Upper lobe of left lung (tissue), 6 donors: Measurements from ENCODE around the gene CHRNA9. TPM values are rescaled to one million over a fixed set of nuclear protein-coding genes. Genes with fewer than 3 reads are reported as not detected.

ENCODE experiments used
- ATAC-seq, 2 donors: fragments of 200-7000 bp; cut with Tn5 transposase; one replicate each; pipeline ENCODE4 v1.9.1; 2022; ENCODE audit warnings: mild to moderate bottlenecking in 2 of 2, moderate library complexity in 2 of 2; ENCODE audit not compliant: low FRiP score in 2 of 2
- DNase-seq, 2 donors: peaks; one replicate each; pipeline ENCODE4 v3.0.0-alpha.2; 2019 to 2020
- H3K27ac ChIP-seq, 4 donors: fragments of 200-600 bp; sonication (generic); one replicate each; pipeline ENCODE4 v1.5.1; 2016 to 2019
- H3K27me3 ChIP-seq, 4 donors: fragments of 200-600 bp; sonication (generic); one replicate each; pipeline ENCODE4 v1.5.1; 2017 to 2019
- H3K36me3 ChIP-seq, 4 donors: fragments of 200-600 bp; sonication (generic); one replicate each; pipeline ENCODE4 v1.5.1; 2016 to 2019
- H3K4me1 ChIP-seq, 4 donors: fragments of 200-600 bp; sonication (generic); one replicate each; pipeline ENCODE4 v1.5.1; 2018 to 2019
- H3K4me3 ChIP-seq, 4 donors: fragments of 200-600 bp; sonication (generic); one replicate each; pipeline ENCODE4 v1.5.1; 2017 to 2019; ENCODE audit warnings: mild to moderate bottlenecking in 2 of 4, moderate library complexity in 1 of 4
- H3K9me3 ChIP-seq, 4 donors: fragments of 200-600 bp; sonication (generic); one replicate each; pipeline ENCODE4 v1.5.1; 2018 to 2019
- CTCF ChIP-seq, 6 experiments: fragments of 450-650 bp in 4 of 6; fragments of 200-600 bp in 2 of 6; sonication (generic) in 2 of 6; IDR thresholded peaks; one replicate each; pipeline ENCODE4 v1.5.1; 2016 to 2019; ENCODE audit warnings: antibody characterized with exemption in 6 of 6
- EP300 ChIP-seq, 4 donors: sonication (generic); formaldehyde crosslinking; IDR thresholded peaks; one replicate each; pipeline ENCODE4 v1.5.1; 2017; ENCODE audit warnings: antibody characterized with exemption in 4 of 4, control low read depth in 2 of 4
- POLR2A ChIP-seq, 4 donors: fragments of 450-650 bp; IDR thresholded peaks; one replicate each; pipeline ENCODE4 v1.5.1; 2016 to 2017; ENCODE audit warnings: antibody characterized with exemption in 4 of 4, mild to moderate bottlenecking in 2 of 4
- POLR2AphosphoS5 ChIP-seq, 2 donors: sonication (generic); formaldehyde crosslinking; IDR thresholded peaks; one replicate each; pipeline ENCODE4 v1.5.1; 2017; ENCODE audit warnings: antibody characterized with exemption in 2 of 2
- WGBS, 2 donors: methylation state at CpG; one replicate each; pipeline ENCODE4 v1.1.5; 2017 to 2018; 5-methylcytosine and 5-hydroxymethylcytosine counted together
- total RNA-seq, 6 donors: library from RNA; depleted of rRNA in 4 of 6; stranded (reverse); fragments of >200 nt in 4 of 6; gene quantifications; one replicate each; pipeline versions ENCODE4 v1.1.0 to v1.2.1, GENCODE V29; 2016 to 2021
- donor health status: DM: no; HTN: no; CAD: no; lungs with moderate emphysema.
- donor health status: DM: no; HTN: yes; CAD: no; lungs with severe emphysema.

Gene CHRNA9
- total RNA-seq, 6 donors from 2014 or later, result 0.49 TPM; not detected in 5

GRCh38 chr4:40355131-40355530 is 20.0 kb downstream of the CHRNA9 start:
- no peak overlapping the region for H3K4me3 ChIP-seq
- no peaks in the 10 kb centered on the region for H3K36me3 ChIP-seq
- DNase-seq, result no peak
- no peaks in the 10 kb centered on the region for H3K27me3 ChIP-seq
- TF ChIP-seq POLR2A (IDR thresholded peaks at IDR 0.05) (no peak), CTCF (IDR thresholded peaks at IDR 0.05) (no peak), EP300 (IDR thresholded peaks at IDR 0.05) (no peak), POLR2AphosphoS5 (IDR thresholded peaks at IDR 0.05) (no peak)
- no peak for ATAC-seq
- H3K27ac ChIP-seq, result no peak overlapping the region
- H3K9me3 ChIP-seq, result no peaks in the 10 kb centered on the region
- H3K4me1 ChIP-seq, result no peaks in the 10 kb centered on the region
- WGBS, 2 donors, result 74 to 75% methylated on average over 5 of the region's 5 CpGs

- no peak overlapping the region for H3K27ac ChIP-seq
- H3K9me3 ChIP-seq, result peaks cover 0 to 5% (median 0%) of the 10 kb centered on the region in 4 donors
- H3K27me3 ChIP-seq, result no peaks in the 10 kb centered on the region
- DNase-seq (no peak), ATAC-seq (no peak)
- H3K4me3 ChIP-seq, result no peak overlapping the region
- TF ChIP-seq POLR2A (IDR thresholded peaks at IDR 0.05), result no peak
- no peak for TF ChIP-seq EP300 (IDR thresholded peaks at IDR 0.05)
- no peak for TF ChIP-seq POLR2AphosphoS5 (IDR thresholded peaks at IDR 0.05)
- no peak for TF ChIP-seq CTCF (IDR thresholded peaks at IDR 0.05)
- 80 to 87% methylated on average over 5 of the region's 5 CpGs for WGBS, 2 donors
- H3K36me3 ChIP-seq, result no peaks in the 10 kb centered on the region
- H3K4me1 ChIP-seq, result no peaks in the 10 kb centered on the region
Measured at GRCh38 chr4:40357738-40358137, 22.6 kb downstream of the CHRNA9 start.

- Histone ChIP-seq H3K9me3 (peaks cover 0 to 5% (median 0%) of the 10 kb centered on the region in 4 donors), H3K27me3 (no peaks in the 10 kb centered on the region), H3K4me1 (no peaks in the 10 kb centered on the region), H3K4me3 (no peak overlapping the region), H3K27ac (no peak overlapping the region), H3K36me3 (no peaks in the 10 kb centered on the region)
- TF ChIP-seq CTCF (IDR thresholded peaks at IDR 0.05) (no peak), EP300 (IDR thresholded peaks at IDR 0.05) (no peak), POLR2AphosphoS5 (IDR thresholded peaks at IDR 0.05) (no peak), POLR2A (IDR thresholded peaks at IDR 0.05) (no peak)
- DNase-seq, result no peak
- whole genome bisulfite sequencing, 2 donors, result 81% methylated on average over 3 of the region's 3 CpGs
- ATAC-seq, result no peak
Measured at GRCh38 chr4:40361338-40361737, 26.2 kb downstream of the CHRNA9 start.

GRCh38 chr4:40363382-40363920 is 28.3 kb downstream of the CHRNA9 start:
- Histone ChIP-seq H3K4me3 (no peak overlapping the region), H3K4me1 (no peaks in the 10 kb centered on the region), H3K9me3 (peaks cover 0 to 5% (median 0%) of the 10 kb centered on the region in 4 donors), H3K27me3 (no peaks in the 10 kb centered on the region), H3K36me3 (no peaks in the 10 kb centered on the region), H3K27ac (peak overlapping the region in 3 of 4 donors; percentile 10 to 75 (median 37))
- TF ChIP-seq CTCF (IDR thresholded peaks at IDR 0.05) (no peak), POLR2AphosphoS5 (IDR thresholded peaks at IDR 0.05) (peak in 1 of 2 donors; percentile 16), POLR2A (IDR thresholded peaks at IDR 0.05) (peak in 1 of 4 donors; percentile 14), EP300 (IDR thresholded peaks at IDR 0.05) (no peak)
- 60 to 67% methylated on average over 9 of the region's 9 CpGs for WGBS, 2 donors
- DNase-seq (peak in 1 of 2 donors; percentile 70), ATAC-seq (peak in 1 of 2 donors; percentile 70)

GRCh38 chr4:40363945-40364344 is 28.8 kb downstream of the CHRNA9 start:
- Histone ChIP-seq H3K9me3 (peaks cover 0 to 5% (median 0%) of the 10 kb centered on the region in 4 donors), H3K4me1 (no peaks in the 10 kb centered on the region), H3K27ac (peak overlapping the region in 1 of 4 donors; percentile 48), H3K36me3 (no peaks in the 10 kb centered on the region), H3K4me3 (no peak overlapping the region), H3K27me3 (no peaks in the 10 kb centered on the region)
- DNase-seq (no peak), ATAC-seq (no peak)
- TF ChIP-seq POLR2A (IDR thresholded peaks at IDR 0.05), result no peak
- no peak for TF ChIP-seq CTCF (IDR thresholded peaks at IDR 0.05)
- TF ChIP-seq EP300 (IDR thresholded peaks at IDR 0.05), result no peak
- TF ChIP-seq POLR2AphosphoS5 (IDR thresholded peaks at IDR 0.05), result no peak
